Stimulated activated CD8-positive, alpha-beta memory T cell treated with anti-CD3 and anti-CD28 coated beads, Interleukin-2, amount 100 ng/mL, for 1 hour (primary cell): ENCODE data around the gene CDH23.

ENCODE experiments used
- DNase-seq, 2 donors: peaks; one replicate each; pipeline ENCODE4 v3.0.0-alpha.2; 2020; ENCODE audit warnings: low read depth in 2 of 2

Gene CDH23

DNA sequence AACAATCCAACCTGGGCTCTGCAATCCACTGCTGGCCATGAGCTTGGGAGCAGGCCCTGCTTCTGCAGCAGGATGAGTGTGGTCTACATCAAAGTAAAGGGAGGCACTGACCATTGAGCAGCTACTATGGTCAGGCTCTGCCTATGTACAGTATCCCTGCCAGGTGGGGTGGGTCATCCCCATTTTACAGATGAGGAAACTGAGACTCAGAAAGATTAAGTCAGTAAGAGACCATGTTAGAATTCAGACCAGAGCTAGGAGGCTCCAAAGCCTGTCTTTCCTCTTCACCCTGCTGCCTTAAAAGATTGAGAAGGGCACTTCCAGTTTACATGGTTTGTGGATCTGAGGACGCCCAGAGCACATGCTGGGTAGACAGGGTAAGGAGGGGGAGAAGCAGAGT lies 27.1 kb upstream of the CDH23 start:
- DNase-seq: no peak

DNA sequence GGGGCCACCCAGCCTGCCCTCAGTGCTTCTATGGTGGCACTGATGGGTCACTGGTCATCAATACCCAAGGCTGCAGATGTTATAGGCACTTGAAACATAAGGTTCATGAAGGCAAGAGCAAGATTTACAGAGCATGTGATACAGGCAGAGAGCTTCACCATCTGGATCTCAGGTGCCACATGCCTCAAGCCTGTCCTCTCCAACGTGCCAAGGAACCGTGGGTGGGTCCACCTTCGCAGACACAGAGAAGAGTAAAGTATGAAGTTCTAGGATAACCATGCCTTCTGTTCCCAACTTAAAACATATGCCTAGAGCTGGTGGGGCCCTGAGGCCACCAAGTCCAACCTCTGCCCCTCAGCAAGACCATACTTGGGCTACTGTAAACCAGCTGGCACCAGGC lies 26.7 kb upstream of the CDH23 start:
- no peak for DNase-seq

DNA sequence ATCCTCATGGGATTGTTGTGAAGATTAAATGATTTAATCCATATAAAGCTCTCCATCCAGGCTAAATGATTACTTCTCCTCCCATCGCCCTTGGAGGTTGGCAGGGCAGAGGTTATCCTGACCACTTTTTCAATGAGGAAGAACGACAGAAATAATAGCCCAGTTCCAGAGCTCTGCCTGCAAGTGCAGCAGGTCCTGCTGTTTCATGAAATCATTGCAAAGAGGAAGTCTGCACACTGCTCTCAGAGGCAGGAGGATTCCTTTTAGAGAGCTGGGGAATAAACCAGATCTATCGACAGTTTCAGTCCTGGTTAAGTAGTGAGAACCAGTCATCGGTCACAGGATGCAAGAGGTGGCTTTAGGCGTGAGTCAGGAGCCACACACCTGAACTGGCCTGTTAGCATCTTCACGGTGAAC lies 25.0 kb upstream of the CDH23 start:
- DNase-seq: no peak

DNA sequence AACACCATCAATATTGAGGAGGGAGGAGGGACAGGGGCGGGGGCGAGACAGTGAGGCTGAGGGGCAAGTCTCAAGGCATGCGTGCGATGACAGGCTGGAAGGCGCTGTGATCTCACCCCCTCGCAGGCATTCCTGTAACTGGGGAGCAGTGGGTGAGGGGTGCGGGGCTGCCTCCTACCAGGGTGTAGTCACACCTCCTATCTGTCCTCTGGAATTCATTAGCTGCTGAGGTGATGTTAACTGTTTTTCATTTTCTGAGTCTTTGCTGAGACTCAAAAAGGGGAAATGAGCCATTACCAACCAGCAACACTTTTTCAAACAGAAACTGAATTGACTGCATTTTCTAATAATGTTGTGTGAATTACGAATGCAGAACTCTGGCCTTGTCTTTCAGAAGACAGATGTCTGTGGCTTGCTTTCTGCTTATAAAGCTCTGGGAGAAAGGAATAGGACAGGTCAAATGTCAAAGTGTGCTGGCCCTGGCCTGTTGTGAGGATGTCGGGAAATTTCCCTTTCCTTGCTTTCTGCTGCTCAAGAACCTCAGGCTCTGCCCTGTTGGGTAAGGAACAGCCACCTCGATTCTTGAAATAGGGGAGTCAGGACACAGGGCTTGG lies 23.7 kb upstream of the CDH23 start:
- no peak for DNase-seq

DNA sequence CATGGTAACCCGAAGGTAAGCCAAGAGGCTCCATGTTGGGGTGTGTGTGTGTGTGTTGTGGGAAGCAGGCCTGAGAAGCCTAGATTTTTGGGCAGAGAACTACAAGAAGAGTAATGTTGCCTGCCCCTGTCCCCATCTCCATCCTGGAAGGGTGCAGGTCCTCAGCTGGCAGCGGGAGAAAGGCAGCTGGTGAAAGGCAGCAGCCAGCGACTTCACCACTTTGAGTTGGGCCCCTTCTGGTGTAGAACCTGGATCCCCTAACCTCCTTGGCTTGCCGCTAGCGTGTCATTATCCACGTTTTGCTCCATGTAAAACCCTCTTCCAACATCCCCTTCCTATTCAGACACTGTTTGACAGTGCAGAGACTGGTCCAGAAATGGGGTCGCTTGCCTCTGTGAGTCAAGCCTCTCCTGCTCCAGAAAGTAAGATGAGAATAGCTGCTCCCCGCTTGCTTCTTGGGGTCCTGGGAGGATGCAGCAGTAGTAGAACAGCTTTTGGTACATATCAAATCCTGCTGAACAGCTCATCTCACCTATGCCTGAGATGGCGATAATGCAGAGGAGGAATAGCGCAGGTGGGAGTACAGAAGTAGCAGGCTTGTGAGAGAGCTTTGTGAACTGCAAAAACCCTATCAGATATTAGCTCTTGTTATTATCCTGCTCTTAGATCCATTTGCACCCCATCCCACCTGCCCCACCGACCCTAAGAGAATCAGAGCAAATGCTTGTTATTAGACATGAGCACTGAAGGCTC lies 22.1 kb upstream of the CDH23 start:
- DNase-seq: no peak

DNA sequence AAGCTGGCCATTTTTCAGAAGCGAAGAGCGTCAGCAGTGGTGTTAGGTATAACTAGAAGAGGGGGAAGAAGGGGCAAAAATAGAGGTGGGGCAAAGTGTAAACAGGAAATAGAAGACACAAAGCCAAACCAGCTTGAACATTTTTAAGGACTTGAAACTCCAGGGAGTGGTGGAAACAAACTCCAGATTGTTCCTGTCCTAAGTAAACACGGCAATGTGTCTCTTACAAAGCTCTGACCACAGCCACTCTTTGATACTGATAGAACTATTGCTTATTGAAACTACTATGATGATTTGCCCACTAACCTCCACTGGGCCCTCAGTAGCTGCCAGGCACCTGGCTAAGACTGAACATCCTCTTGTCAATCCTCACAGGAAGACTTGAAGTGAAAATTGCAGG lies 20.8 kb upstream of the CDH23 start:
- DNase-seq: no peak

DNA sequence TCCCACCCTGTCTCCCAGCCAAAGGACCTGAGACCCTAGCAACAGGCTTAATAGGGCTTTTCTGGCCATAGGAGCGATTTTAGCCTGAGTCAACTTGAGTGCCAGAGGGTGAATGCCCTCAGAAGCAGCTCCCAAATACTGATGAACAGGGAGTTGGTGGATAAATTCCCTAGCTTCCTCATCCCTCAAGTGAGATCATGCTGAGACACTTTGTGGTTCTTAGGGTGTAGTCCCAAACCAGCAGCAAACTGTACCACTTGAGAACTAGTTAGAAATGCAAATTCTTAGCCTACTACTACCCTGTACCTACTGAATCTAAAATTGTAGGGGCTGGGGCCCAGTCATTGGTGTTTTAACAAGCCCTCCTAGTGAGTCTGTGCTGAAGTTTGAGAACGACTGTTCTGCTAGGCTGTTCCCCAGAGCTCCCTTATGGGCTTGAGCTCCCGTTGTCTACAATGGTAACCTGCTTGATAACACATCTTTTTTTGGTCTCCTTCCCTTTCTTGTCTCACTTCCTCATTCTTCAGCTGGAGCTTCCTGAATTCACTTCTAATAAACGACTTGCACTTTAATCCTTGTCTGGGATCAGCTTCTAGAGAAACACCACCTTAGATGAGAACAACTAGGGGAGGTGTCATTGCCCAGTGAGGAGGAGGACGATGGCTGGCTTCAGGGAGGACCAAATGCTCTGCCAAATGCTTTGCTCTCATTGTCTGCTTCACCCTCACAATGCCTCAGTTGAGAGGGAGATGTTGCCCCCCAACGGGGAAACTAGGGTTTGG lies 18.2 kb upstream of the CDH23 start:
- no peak for DNase-seq

DNA sequence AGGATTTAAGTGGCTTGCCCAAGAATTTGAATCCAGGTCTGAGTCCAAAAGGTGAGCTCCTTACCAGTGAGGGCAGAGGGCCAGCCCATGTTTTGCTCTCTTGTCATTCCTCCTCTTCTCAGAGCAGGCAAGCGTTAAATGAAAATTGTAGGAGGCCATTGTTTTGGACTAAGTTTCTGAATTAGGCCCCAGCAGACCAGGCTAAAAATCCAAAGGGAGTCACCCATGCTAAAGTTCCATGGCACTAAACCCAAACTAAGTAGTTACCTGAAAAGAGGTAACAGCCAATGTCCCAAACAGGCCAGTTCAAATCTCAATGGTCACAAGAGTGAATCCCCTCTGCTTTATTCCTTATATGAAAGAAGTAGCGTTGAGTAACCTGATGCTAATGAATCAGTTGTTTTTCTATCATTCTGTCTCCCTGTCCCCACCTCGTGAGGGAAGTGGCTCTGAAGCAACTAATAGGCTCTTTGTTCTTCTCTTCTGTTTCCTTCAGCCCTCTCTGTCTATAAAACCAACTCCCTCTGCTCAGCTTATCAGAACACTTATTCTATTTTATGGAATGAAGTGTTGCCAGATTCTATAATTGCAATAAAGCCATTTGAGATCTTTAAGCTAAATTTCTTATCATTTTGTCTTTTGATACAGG lies 17.5 kb upstream of the CDH23 start:
- no peak for DNase-seq

DNA sequence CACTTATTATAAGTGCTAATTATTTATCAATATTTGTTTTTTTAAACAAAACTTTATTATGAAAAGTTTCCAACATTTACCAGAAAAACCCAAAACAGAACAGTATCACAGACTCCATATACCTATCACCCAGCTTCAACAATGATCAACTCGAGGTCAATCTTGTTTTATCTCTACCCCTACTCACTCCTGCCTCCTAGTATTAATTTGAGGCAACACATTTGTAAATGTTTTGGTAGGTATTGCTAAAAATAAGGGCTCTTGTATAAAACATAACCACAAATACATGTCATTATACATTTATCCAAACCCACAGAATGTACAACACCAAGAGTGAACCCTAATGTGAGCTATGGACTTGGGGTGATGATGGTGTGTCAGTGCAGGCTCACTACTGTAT lies 15.9 kb upstream of the CDH23 start:
- DNase-seq: no peak

DNA sequence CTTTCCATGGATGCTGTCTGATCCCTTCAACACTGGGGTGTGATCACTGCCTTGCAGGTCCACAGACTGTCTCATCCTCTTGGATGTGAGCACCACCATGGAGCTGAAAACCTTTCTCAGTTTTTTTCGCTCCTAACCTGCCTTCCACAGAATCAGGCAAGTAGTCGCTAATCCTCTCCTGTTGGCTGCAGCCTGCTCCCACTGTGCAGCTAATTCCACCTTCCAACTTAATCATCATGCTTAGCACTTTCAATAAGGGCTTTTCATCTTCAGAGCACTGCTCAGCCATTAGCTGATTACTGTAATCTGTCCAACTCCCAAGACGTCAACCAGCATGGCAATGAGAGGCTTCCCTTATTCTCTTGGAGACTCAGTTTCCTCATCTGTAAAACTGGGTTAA lies 15.1 kb upstream of the CDH23 start:
- no peak for DNase-seq

DNA sequence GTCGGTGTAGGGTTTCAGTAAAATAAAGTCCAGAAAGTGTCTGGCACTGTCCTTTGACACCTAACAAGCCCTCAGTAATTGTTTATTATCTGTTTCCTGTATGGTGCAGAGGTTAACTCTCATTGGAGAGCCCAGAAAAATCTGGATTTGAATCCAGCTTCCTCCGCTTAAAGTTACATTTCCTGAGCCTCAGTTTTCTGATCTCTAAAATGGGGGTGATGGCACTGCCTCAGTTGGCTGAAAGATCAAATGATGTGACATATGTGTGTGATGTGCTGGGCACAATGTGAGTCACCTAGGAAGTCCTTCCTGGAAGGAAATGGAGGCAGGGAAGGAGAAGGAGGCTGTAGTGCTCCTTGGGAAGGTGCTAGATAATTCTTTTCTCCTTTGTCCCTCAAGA lies 14.7 kb upstream of the CDH23 start:
- DNase-seq: no peak

DNA sequence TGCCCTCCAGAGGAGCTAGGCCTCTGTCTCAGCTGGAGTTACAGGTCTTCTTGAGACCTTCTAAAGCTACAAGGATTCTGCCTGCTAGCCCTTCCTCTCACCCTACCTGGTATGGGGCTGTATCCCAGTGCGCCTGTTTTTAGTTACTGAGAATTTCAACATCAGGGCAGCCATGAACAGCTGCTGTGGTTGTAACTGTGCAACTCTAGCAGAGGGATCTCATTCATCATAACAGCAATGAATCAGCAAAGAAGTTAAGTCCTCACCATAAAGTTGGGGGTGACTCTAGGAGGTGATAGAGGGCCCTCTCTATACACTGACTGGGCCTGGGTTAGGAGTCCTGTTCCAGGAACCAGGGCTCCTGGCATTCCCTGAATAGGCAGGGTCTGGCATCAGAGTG lies 14.0 kb upstream of the CDH23 start:
- no peak for DNase-seq

DNA sequence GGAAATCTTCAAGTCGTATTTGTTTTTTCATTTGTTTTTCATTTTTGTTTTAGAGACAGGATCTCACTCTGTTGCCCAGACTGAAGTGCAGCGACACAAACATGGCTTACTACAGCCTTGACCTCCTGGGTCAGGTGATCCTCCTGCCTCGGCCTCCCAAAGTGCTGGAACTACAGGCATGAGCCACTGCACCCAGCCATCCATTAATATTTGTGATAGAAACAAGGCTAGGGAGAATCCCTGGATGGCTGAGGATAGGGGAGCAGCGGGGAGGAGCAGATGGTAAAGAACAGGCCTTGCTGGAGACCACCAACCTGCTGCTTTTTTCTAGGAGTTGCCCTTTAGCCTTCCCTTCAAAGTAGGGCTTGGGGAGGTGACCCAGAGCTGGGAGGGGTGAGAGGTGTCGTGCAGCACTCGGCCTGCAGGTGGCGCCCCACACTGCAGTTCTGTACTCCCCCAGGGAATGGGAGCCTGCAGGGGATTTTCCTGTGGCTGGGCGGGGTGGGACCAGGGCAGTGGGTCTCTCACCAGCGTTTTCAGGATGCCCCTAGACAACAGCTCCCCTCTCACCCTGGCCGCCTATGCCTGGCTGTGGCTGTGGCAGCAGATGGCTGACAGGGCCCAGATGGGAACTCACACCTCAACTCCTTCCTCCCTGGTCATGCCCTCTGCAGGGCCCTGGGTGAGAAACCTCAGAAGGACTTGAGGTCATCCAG lies 12.6 kb upstream of the CDH23 start:
- DNase-seq: peak; percentile 49 to 51

DNA sequence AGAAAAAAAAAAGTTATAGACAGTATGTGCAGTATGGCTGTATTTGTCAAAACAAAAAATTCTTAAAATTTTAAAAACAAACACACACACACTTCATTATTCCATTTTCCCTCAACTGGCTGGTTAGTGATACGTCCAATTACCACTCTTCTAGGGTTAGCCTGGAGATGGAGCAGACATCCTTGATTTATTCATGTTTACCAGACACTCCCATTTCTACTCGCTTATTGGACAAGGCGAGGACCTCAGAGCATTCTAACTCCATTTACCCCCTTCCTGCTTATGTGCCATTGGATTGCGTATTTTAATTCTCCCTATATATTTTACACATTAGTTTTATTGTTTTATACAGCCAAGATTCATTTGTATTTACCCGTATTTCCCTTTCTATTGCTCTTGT lies 8.5 kb upstream of the CDH23 start:
- no peak for DNase-seq

DNA sequence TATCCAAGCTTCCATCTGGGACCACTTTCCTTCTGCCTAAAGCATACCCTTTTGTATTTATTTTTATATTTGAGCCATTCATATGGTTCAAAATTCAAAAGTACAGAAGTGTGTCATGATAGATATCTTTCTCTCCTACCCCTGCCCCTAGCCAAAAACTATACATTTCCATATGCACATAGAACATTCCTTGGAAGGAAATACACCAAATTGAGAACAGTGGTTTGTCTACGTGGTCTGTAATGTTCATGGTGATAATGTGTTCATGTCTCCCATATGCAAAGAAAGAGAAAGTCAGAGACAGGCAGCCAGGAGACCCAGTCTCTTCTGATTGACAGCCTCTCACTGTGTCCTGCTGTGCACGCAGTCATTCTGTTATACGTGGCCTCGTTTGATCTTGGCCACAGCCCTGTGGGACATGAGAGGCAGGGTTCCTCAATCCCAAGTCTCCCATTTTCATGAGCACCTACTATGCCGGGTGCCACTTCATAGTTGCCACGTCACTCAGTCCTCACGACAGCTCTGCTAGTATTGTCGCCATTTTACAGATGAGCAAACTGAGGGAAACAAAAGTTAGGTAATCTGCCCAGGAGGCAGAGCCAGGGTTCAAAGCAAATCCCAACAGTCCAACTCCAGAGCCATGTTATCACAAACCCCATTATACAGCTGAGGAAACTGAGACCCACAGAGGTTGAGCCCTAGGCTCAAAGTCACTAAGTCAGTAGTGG lies 8.0 kb upstream of the CDH23 start:
- DNase-seq: no peak

DNA sequence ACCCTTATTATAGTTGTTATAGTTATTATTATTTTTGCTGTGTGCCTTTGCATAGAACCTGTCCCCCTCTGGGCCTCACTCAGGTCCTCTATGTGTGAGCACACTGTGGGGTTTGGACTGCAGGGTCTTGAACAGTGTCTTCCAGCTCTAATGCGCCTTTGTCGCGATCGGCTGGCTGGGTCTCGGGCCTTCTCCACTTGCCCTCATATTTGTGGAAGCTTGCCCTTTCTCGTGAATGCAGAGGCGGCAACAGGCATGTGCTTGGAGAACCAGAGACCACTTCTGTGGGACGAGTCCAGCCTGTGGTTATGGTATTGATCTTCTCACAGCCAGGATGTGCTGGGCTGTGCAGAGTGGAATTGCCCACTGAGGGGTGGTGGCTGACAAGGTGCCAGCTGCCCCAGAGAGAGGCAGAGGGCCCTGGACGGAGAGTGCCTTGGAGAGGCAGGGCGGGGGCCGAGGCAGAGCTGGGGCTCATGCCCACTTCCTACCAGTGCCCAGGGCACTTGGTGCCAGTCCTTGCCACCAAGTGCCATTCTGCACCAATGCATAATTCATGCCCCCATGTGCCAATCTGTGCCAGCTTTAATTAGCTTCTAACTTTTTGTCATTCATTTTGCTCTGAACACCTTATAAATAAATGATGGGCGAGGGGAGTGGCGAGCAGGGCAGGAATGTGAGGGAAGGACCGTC lies 6.8 kb upstream of the CDH23 start:
- no peak for DNase-seq

DNA sequence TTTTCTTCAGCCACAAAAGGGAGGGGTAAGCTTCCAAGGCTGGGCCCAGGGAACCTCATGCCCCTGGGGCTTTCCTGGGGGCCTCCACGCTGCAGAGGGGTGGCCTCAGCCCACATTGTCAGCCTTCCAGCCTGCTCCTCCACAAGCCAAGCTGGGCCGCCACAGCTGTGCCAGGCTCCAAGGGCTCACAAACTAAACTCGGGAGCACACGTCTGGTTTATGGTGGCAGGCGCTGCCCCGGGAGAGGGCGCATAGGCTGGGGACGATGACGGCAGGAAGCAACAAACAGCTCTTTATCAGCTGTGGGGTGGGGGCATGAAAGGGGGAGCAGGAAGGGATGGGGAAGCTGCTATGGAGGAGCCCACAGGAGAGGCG lies 6.3 kb upstream of the CDH23 start:
- DNase-seq: no peak

DNA sequence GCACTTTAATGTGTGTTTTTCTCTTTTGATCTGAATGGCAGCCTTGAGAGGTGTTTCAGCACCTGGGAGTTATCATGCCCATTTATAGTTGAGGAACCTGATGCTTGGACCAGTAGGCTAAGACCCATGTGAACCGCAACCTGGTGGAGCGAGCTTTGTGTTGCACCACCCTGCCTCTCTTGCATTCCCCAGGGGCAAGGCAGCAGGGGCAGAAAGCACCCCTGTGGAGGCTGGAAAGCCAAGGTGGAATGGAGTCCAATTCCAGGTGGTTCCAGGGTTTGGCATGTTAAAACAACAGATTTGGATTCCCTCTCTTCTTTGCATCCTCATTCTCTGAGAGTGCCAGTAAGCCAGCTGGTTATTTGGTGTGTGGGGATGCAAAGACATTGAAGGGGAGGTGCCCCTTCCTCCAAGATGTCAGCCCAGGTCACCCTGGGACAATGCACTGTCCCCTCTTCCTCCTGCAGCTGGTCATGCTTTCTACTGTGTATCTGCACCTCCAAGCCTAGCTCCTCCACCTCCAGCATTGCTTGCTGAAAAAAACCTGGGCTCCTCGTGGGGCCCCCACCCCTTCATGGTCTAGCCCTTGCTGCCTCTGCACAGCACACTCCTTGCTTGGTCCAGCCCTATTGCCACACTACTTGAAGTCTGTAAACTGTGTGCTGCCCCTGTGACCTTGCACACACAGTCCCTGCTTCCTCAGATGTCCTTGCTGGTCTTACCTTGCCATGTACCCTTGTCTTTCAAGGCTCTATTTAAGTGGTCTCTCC lies 5.6 kb upstream of the CDH23 start:
- no peak for DNase-seq

DNA sequence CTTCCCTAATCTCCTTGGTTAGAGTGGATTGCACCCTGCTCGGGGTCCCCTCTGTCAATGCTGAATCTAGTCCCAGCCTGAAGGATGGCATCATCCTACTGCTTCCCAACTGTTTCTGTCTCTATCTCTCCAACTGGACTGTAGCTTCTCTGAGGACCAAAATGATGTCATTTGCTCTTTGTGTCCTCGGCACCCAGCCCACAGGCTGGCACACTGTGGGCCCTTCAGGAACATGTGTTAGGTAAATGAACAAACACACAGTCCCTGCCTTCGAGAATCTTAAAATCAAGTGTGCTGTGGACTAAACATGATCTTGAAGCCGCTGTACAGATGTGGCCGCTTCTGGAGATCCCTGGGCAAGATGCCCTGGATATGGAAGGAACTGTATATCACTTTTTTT lies 5.0 kb upstream of the CDH23 start:
- no peak for DNase-seq

DNA sequence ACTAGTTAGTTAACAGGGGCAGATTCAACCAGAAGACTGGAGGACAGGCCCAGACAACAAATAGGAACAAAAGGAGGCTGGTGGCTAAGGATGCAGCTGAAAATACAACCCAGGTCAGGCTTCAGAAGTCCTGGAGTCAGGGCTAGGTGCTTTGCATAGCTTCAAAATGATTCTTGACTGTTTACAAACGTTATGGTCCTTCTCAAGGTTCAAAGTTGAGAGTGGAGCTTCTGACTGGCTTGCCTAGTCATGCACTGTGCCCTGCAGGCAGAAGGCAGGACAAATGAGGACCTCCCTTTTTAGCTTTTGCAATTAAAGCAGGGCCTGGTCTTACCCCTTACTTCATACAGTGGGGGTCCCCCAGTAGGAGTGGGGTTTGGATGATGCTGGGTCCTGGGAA lies 4.4 kb upstream of the CDH23 start:
- no peak for DNase-seq
